Glutamatergic neuron (in vitro differentiated cells): Measurements from ENCODE around the gene ATP5MC3. TPM values are rescaled to one million over a fixed set of nuclear protein-coding genes. Genes with fewer than 3 reads are reported as not detected.
"Not testable (repeated sequence)": the region's sequence is repeated elsewhere in the genome, so short reads cannot be mapped to it uniquely, and the experiment has no call there.

Source experiments
- DNase-seq: peaks from one replicate; pipeline ENCODE4 v3.0.0; 2022
- H3K27ac Mint-ChIP-seq: one replicate; pipeline ENCODE4 v1.8.0; 2020; ENCODE audit warnings: mild to moderate bottlenecking, mixed read lengths, inconsistent platforms; ENCODE audit not compliant: unreplicated experiment
- H3K27me3 Mint-ChIP-seq: one replicate; pipeline ENCODE4 v1.8.0; 2020; ENCODE audit warnings: mild to moderate bottlenecking, moderate library complexity, mixed read lengths, inconsistent platforms; ENCODE audit not compliant: unreplicated experiment
- H3K36me3 Mint-ChIP-seq: one replicate; pipeline ENCODE4 v1.8.0; 2020; ENCODE audit warnings: mild to moderate bottlenecking, mixed read lengths, inconsistent platforms; ENCODE audit not compliant: unreplicated experiment
- H3K4me1 Mint-ChIP-seq: one replicate; pipeline ENCODE4 v1.8.0; 2020; ENCODE audit warnings: mild to moderate bottlenecking, low read depth, mixed read lengths, inconsistent platforms; ENCODE audit not compliant: unreplicated experiment
- H3K4me3 Mint-ChIP-seq: one replicate; pipeline ENCODE4 v1.8.0; 2020; ENCODE audit warnings: mild to moderate bottlenecking, mixed read lengths, inconsistent platforms; ENCODE audit not compliant: unreplicated experiment
- H3K9me3 Mint-ChIP-seq: one replicate; pipeline ENCODE4 v1.8.0; 2020; ENCODE audit warnings: mild to moderate bottlenecking, moderate library complexity, mixed read lengths, inconsistent platforms; ENCODE audit not compliant: unreplicated experiment
- long read RNA-seq: library from polyadenylated mRNA; unstranded; transcript quantifications from one replicate; pipeline ENCODE4 v2.0.0, GENCODE V29; 2020; ENCODE audit not compliant: unreplicated experiment
- total RNA-seq: library from RNA; stranded (reverse); fragmentation: NEBNext Ultra II Directional; extraction: Animal tissue kit (Norgen Biotek cat#: 25700); gene quantifications from one replicate; pipeline ENCODE4 v1.2.1, GENCODE V29; 2021; ENCODE audit not compliant: unreplicated experiment
- TF ChIP-seq, protein P1 (sequence below): fragments of 200-600 bp; sonication (generic); IDR thresholded peaks from one replicate; pipeline ENCODE4 v1.5.0; 2021; ENCODE audit not compliant: partially characterized antibody, unreplicated experiment

ATP5MC3 gene
- total RNA-seq, result 220 TPM
- long read RNA-seq, full-length matches to known transcripts, result 319 of 330 reads
- long read RNA-seq, partial matches to known transcripts, result 1 of 330 reads
- long read RNA-seq, other reads (novel, unspliced or antisense), result 10 of 330 reads

DNA sequence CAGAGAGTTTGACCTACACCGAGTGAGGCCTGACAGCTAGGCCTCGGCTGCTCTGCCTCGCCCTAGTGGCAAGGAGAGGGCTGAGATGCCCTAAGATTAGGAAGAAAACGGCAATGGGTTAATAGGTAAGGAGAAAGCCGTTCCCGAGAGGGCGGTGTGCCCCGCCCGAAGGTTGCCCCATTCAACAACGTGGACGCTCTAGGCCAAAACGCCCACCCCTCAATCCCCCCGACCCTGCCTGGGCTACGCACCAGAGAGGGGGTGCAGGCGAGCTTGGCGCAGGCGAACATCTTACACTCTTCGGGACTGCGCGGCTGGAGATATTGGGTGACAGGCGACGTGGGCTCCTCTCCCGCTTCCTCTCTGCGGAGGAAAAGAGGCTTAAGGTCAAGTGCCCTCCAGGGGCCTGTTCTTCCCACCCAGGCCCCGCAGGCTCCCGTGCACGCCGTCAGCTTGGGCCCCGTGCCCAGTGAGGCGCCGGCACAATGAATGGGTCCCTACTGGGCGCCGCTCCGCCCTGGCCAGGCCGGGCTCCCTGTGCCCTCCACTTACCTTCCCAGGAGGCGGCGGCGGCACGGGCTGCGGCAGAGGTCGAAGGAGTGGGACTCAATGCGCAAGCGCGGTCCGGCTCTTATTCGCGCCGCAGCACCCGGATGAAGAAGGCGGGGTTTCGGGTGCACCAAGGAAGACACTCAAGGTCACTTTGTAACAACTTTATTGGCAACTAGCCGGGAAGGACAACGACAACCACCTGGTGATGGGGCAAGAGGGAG, at the start of gene ATP5MC3:
Gene ATP5MC3, minus strand, starts transcription at position 607 of the 773 bp plus-strand sequence. Its CDS starts 317 bp downstream, at position 290.
- H3K4me1 Mint-ChIP-seq, result peaks cover 7% of the 10 kb centered on the region
- H3K9me3 Mint-ChIP-seq, result peaks cover 4% of the 10 kb centered on the region

DNA sequence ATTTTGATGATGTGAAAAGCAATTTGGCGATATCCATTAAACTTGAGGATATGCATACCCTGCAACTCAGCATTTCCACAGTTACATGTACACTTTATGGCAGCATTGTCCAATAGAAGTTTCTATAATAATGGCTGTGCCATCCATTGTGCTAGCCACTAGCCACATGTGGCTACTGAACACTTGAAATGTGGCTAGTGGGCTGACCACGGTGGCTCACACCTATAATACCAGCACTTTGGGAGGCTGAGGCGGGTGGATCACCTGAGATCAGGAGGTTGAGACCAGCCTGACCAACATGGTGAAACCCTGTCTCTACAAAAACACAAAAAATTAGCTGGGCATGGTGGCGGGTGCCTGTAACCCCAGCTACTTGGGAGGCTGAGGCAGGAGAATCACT, 47.1 kb upstream of the ATP5MC3 start:
- H3K27me3 Mint-ChIP-seq, H3K27ac Mint-ChIP-seq: not testable (repeated sequence)

More for the DNA sequence above, at the start of gene ATP5MC3:
- TF ChIP-seq, protein P1, sequence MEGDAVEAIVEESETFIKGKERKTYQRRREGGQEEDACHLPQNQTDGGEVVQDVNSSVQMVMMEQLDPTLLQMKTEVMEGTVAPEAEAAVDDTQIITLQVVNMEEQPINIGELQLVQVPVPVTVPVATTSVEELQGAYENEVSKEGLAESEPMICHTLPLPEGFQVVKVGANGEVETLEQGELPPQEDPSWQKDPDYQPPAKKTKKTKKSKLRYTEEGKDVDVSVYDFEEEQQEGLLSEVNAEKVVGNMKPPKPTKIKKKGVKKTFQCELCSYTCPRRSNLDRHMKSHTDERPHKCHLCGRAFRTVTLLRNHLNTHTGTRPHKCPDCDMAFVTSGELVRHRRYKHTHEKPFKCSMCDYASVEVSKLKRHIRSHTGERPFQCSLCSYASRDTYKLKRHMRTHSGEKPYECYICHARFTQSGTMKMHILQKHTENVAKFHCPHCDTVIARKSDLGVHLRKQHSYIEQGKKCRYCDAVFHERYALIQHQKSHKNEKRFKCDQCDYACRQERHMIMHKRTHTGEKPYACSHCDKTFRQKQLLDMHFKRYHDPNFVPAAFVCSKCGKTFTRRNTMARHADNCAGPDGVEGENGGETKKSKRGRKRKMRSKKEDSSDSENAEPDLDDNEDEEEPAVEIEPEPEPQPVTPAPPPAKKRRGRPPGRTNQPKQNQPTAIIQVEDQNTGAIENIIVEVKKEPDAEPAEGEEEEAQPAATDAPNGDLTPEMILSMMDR, result no peak
- Mint-ChIP-seq H3K4me3 (peak within 1 kb of the TSS; percentile 95), H3K36me3 (no peaks in the 10 kb centered on the region), H3K27me3 (peaks cover 9% of the 10 kb centered on the region), H3K27ac (peak within 1 kb of the TSS; percentile 85)
- DNase-seq, result peak; percentile 95

DNA sequence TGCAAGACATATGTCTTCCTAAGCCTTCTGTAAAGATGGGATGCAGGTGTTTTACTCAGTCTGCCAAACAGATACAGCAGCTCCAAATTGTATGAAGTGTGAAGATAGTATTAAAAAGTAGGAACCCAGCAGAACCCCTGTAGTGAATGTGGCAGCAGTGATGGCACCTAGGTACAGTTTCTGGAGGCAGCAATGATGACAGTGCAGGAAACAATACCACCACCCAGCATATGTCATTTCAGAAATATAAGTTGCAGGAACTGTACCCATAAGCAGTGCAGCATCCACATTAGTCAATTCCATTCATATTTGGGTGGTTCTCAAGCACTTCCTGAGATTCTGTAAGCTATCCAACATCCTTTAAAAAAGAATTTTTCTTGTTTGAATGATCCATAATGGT, 46.7 kb upstream of the ATP5MC3 start:
- Mint-ChIP-seq H3K27me3 (no peaks in the 10 kb centered on the region), H3K36me3 (no peaks in the 10 kb centered on the region), H3K9me3 (no peaks in the 10 kb centered on the region), H3K27ac (no peak overlapping the region), H3K4me1 (no peaks in the 10 kb centered on the region), H3K4me3 (no peak overlapping the region)
- DNase-seq, result no peak
- TF ChIP-seq, protein P1, result no peak

More for the DNA sequence above, 47.1 kb upstream of the ATP5MC3 start:
- H3K4me1 Mint-ChIP-seq, H3K36me3 Mint-ChIP-seq, DNase-seq, H3K4me3 Mint-ChIP-seq, H3K9me3 Mint-ChIP-seq: not testable (repeated sequence)

DNA sequence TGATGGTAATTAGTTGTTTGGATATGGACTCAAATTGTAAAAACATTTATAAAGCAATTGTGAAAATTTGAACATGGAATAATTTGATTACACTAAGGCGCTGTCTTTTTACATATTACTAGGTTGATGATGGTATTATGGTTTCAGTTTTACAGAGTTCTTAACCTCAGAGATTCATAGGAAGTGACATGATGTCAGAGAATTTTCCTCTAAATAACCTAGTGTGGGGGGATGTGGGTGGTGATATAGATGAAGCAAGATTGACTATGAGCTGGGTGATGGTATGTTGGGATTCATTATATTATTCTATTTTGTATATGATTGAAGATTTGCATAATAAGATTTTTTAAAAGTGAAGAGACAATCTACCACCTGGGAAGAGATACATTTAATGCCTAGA, 45.9 kb upstream of the ATP5MC3 start:
- Mint-ChIP-seq H3K36me3 (no peaks in the 10 kb centered on the region), H3K27ac (no peak overlapping the region), H3K4me1 (no peaks in the 10 kb centered on the region), H3K27me3 (no peaks in the 10 kb centered on the region), H3K9me3 (no peaks in the 10 kb centered on the region), H3K4me3 (no peak overlapping the region)
- TF ChIP-seq, protein P1, result no peak
- DNase-seq, result no peak

DNA sequence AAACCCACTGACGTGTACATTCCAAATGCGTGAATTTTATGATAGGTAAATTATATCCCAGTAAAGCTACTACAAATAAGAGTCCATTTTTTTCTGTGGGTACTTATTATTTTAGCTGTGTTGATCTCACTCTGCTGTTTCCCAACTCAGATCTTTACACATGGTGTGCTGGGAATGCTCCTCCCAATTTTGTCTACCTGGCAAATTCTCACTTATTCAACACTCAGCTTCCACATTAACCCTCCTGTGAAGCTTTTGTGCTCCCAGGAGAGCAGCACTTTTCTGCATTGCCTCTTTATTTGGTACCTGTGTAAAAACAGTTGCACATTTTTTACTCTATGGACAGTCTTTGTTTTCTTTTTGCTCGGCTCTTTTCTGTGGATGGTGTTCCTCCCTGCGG, 38.6 kb upstream of the ATP5MC3 start:
- H3K4me1 Mint-ChIP-seq, result no peaks in the 10 kb centered on the region
- no peak overlapping the region for H3K27ac Mint-ChIP-seq
- no peaks in the 10 kb centered on the region for H3K9me3 Mint-ChIP-seq
- H3K36me3 Mint-ChIP-seq, result no peaks in the 10 kb centered on the region
- H3K4me3 Mint-ChIP-seq, result no peak overlapping the region
- TF ChIP-seq, protein P1, result no peak
- H3K27me3 Mint-ChIP-seq, result peaks cover 2% of the 10 kb centered on the region
- DNase-seq, result no peak
